H1 (cell line): ENCODE data around the gene HOXD1. TPM values are rescaled to one million over a fixed set of nuclear protein-coding genes. Genes with fewer than 3 reads are reported as not detected.

ENCODE experiments used
- RFX5 ChIP-seq: IDR thresholded peaks from 2 replicates; pipeline ENCODE4 v1.6.1; 2011; ENCODE audit warnings: low read depth, low read length, improper control_type of control experiment, borderline replicate concordance
- polyA plus RNA-seq, 7 experiments: library from polyadenylated mRNA; depleted of rRNA in 3 of 7; stranded (reverse) in 5 of 7; unstranded in 2 of 7; fragments of >200 nt in 5 of 7; fragments of 200-250 nt in 2 of 7; gene quantifications; 1 replicate in 5 of 7; 2 replicates in 1 of 7; 4 replicates in 1 of 7; pipeline versions ENCODE4 v1.2.1 to v1.2.3, GENCODE V29; 2011 to 2013; ENCODE audit warnings: missing spikeins in 2 of 7, mixed read lengths in 2 of 7
- total RNA-seq: library from RNA; stranded (reverse); fragmentation: NEBNext Ultra II Directional; extraction: Animal tissue kit (Norgen Biotek cat#: 25700); gene quantifications from 2 replicates; pipeline ENCODE4 v1.2.1, GENCODE V29; 2021

HOXD1 gene
- total and polyA plus RNA-seq, 2 of the 8 experiments (the other 6 are each of a cell fraction or from before 2014, with no cell fraction given) = 0.03 TPM; not detected in 1

- no peak for TF ChIP-seq RFX5
These were observed 49.0 kb downstream of the HOXD1 start (continued) for GRCh38 chr2:176237456-176237855.
